IPS-15b (cell line): ENCODE results near the gene KCNN1.

Experiments used
- H3K27me3 ChIP-seq: one replicate; pipeline ENCODE4 v1.6.1; 2013; ENCODE audit warnings: low read length; ENCODE audit not compliant: control insufficient read depth, insufficient read depth
- H3K36me3 ChIP-seq: one replicate; pipeline ENCODE4 v1.6.1; 2013; ENCODE audit warnings: low read length; ENCODE audit not compliant: control insufficient read depth, insufficient read depth
- H3K4me1 ChIP-seq: one replicate; pipeline ENCODE4 v1.6.1; 2013; ENCODE audit warnings: mild to moderate bottlenecking, low read length; ENCODE audit not compliant: control insufficient read depth, insufficient read depth
- H3K4me3 ChIP-seq: one replicate; pipeline ENCODE4 v1.5.1; 2013; ENCODE audit warnings: low read depth, low read length
- H3K9ac ChIP-seq: one replicate; pipeline ENCODE4 v1.6.1; 2013; ENCODE audit warnings: low read depth, mild to moderate bottlenecking, low read length
- H3K9me3 ChIP-seq: one replicate; pipeline ENCODE4 v1.6.1; 2013; ENCODE audit warnings: mild to moderate bottlenecking, low read length; ENCODE audit not compliant: control insufficient read depth, insufficient read depth

KCNN1 gene

GRCh38 chr19:17965370-17966128, 1.4 kb upstream of the KCNN1 start:
- Histone ChIP-seq H3K27me3 (no peaks in the 10 kb centered on the region), H3K4me1 (peaks cover 8% of the 10 kb centered on the region), H3K9ac (no peak overlapping the region), H3K4me3 (no peak overlapping the region), H3K9me3 (no peaks in the 10 kb centered on the region), H3K36me3 (peaks cover 4% of the 10 kb centered on the region)

GRCh38 chr19:17966129-17966483, 801 bp upstream of the KCNN1 start:
- no peak overlapping the region for H3K9ac ChIP-seq
- no peaks in the 10 kb centered on the region for H3K9me3 ChIP-seq
- peak overlapping the region; percentile 46 for H3K4me3 ChIP-seq
- H3K36me3 ChIP-seq, result peaks cover 4% of the 10 kb centered on the region
- H3K27me3 ChIP-seq, result no peaks in the 10 kb centered on the region
- H3K4me1 ChIP-seq, result peaks cover 8% of the 10 kb centered on the region

DNA sequence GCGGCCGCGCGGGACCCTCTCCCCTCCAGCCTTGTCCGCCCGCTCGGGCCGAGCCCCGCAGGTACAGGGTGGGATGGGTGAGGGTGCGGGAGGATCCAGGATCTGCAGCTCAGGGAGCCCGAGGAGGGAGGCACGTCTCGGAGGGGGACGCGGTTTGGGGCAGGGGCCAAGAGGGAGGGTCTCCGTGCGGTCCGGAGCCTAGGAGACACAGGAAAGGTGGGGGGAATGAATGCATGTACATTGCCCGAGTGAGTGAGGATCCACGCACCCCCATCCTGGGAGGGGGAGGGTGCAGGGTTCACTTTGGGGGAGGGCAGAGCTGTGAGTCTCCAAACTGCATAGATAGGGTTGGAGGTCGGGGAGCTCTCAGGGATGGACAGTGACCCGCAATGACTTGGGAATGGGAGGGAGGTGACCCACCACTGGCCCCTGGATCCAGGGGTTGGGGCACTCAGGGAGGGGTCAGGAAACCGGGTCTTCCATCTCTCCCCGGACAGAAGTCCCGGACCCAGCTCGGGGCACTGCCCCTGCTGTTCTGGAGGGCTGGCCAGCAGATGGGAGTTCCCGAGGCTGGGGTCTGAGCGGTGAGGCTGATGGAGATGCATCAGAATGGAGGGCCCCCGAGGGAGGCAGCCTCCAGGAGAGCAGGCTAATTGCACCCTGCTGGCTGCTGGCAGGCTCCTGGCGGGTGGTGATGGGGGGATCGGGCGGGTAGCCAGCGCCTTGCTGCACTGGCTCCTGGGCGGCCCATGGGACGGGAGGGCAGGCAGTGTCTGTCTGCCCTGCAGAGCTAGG, 547 bp downstream of the KCNN1 start:
- peak overlapping the region; percentile 60 for H3K9ac ChIP-seq

GRCh38 chr19:17968362-17968761, 1.5 kb downstream of the KCNN1 start:
- Histone ChIP-seq H3K27me3 (no peaks in the 10 kb centered on the region), H3K4me3 (no peak overlapping the region), H3K36me3 (peaks cover 4% of the 10 kb centered on the region), H3K9ac (no peak overlapping the region), H3K4me1 (peaks cover 8% of the 10 kb centered on the region), H3K9me3 (no peaks in the 10 kb centered on the region)

More for the DNA sequence above, 547 bp downstream of the KCNN1 start:
- Histone ChIP-seq H3K4me1 (peaks cover 8% of the 10 kb centered on the region), H3K4me3 (peak overlapping the region; percentile 79), H3K36me3 (peaks cover 4% of the 10 kb centered on the region), H3K9me3 (no peaks in the 10 kb centered on the region), H3K27me3 (no peaks in the 10 kb centered on the region)

GRCh38 chr19:17969096-17969792, 2.3 kb downstream of the KCNN1 start:
- Histone ChIP-seq H3K27me3 (no peaks in the 10 kb centered on the region), H3K9me3 (no peaks in the 10 kb centered on the region), H3K9ac (no peak overlapping the region), H3K4me1 (peaks cover 8% of the 10 kb centered on the region), H3K36me3 (peaks cover 11% of the 10 kb centered on the region), H3K4me3 (no peak overlapping the region)

DNA sequence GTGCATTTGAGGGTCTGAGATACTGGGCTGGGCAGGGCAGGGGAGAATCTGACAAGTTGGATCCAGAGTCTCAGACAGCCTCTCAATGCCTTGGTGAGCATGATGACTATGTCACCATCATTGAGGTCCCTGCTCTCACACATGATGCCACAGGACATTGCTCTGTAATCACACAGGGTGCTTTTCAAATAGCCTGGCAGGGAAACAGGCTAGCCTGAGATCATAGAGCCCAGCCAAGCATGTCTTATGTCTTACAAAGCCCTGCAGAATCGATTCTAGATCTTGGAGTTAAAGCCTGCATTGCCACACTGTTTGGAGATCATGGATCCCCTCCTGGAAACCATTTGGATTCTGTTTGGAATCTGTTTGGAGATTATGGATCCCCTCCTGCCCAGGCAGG, 5.3 kb downstream of the KCNN1 start:
- peaks cover 22% of the 10 kb centered on the region for H3K36me3 ChIP-seq
- no peaks in the 10 kb centered on the region for H3K27me3 ChIP-seq
- no peak overlapping the region for H3K9ac ChIP-seq
- no peak overlapping the region for H3K4me3 ChIP-seq
- H3K4me1 ChIP-seq, result peaks cover 4% of the 10 kb centered on the region
- no peaks in the 10 kb centered on the region for H3K9me3 ChIP-seq

DNA sequence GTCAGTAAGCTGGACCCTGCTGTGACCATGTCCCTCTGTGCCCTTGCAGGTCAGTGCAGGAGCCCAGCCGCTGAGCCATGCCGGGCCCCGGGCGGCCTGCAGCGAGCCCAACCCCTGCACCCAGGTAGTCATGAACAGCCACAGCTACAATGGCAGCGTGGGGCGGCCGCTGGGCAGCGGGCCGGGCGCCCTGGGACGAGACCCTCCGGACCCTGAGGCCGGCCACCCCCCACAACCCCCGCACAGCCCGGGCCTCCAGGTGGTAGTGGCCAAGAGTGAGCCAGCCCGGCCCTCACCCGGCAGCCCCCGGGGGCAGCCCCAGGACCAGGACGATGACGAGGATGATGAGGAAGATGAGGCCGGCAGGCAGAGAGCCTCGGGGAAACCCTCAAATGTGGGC, 6.9 kb downstream of the KCNN1 start:
- H3K36me3 ChIP-seq, result peaks cover 18% of the 10 kb centered on the region
- peaks cover 4% of the 10 kb centered on the region for H3K4me1 ChIP-seq
- no peaks in the 10 kb centered on the region for H3K9me3 ChIP-seq
- no peak overlapping the region for H3K9ac ChIP-seq
- H3K4me3 ChIP-seq, result no peak overlapping the region
- H3K27me3 ChIP-seq, result no peaks in the 10 kb centered on the region

GRCh38 chr19:17974551-17974950, 7.6 kb downstream of the KCNN1 start:
- H3K36me3 ChIP-seq, result peaks cover 18% of the 10 kb centered on the region
- H3K4me3 ChIP-seq, result no peak overlapping the region
- no peaks in the 10 kb centered on the region for H3K4me1 ChIP-seq

DNA sequence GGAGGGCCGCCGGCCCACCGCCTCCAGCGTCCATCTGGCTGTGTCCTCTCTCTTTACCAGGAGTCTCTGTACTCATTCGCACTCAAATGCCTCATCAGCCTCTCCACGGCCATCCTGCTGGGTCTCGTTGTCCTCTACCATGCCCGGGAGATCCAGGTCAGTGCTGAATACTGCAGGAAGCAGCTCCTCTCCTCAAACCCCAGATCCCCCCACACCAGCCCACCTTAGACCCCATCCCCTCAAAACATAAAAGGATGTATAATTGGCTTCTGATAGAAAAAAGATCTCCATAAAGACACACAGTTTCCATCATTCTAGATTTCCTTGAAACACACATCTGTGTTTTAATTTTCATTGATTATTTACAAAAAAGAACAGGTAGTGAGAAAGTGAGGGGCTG, 8.1 kb downstream of the KCNN1 start:
- Histone ChIP-seq H3K27me3 (no peaks in the 10 kb centered on the region), H3K4me3 (no peak overlapping the region), H3K36me3 (peaks cover 18% of the 10 kb centered on the region), H3K4me1 (no peaks in the 10 kb centered on the region), H3K9ac (no peak overlapping the region), H3K9me3 (no peaks in the 10 kb centered on the region)

More at GRCh38 chr19:17974551-17974950, 7.6 kb downstream of the KCNN1 start:
- no peaks in the 10 kb centered on the region for H3K9me3 ChIP-seq
- no peak overlapping the region for H3K9ac ChIP-seq
- H3K27me3 ChIP-seq, result no peaks in the 10 kb centered on the region

DNA sequence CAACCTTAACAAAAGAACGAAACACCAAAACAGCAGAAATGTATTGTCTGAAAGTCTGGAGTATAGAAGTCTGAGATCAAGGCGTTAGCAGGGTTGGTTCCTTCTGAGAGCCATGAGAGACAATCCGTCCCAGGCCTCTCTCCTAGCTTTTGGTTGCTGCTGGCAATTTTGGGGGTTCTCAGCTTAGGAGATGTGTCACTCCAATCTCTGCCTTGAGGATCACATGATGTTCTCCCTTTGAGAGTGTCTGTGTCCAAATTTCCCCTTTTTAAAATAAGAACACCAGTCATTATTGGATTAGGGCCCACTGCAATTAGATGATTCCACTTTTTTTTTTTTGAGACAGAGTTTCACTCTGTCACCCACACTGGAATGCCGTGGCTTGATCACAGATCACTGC, 10.1 kb downstream of the KCNN1 start:
- peaks cover 18% of the 10 kb centered on the region for H3K36me3 ChIP-seq

DNA sequence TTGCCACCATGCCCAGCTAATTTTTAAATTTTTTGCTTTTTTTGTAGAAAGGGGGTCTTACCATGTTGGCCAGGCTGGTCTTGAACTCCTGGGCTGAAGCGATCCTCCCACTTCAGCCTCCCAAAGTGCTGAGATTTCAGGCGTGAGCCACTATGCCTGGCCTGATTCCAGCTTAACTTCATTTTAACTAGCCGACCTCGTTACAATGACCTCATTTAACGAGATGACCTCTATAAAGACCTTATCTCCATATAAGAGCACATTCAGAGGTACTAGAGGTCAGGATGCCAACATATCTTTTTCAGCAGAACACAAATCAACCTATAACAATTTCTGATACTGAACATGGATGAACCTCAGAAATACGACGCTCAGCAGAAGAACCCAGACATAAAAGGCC, 10.6 kb downstream of the KCNN1 start:
- Histone ChIP-seq H3K36me3 (peaks cover 18% of the 10 kb centered on the region), H3K4me3 (no peak overlapping the region), H3K9me3 (no peaks in the 10 kb centered on the region), H3K4me1 (no peaks in the 10 kb centered on the region), H3K27me3 (no peaks in the 10 kb centered on the region), H3K9ac (no peak overlapping the region)

More for the DNA sequence above, 10.1 kb downstream of the KCNN1 start:
- Histone ChIP-seq H3K9ac (no peak overlapping the region), H3K27me3 (no peaks in the 10 kb centered on the region), H3K9me3 (no peaks in the 10 kb centered on the region), H3K4me1 (no peaks in the 10 kb centered on the region), H3K4me3 (no peak overlapping the region)
